ENCODE measurements around the gene TUBB1. TPM values are rescaled to one million over a fixed set of nuclear protein-coding genes. Genes with fewer than 3 reads are reported as not detected.

TUBB1 gene
- total RNA-seq, 3 donors from 2014 or later: not detected

DNA sequence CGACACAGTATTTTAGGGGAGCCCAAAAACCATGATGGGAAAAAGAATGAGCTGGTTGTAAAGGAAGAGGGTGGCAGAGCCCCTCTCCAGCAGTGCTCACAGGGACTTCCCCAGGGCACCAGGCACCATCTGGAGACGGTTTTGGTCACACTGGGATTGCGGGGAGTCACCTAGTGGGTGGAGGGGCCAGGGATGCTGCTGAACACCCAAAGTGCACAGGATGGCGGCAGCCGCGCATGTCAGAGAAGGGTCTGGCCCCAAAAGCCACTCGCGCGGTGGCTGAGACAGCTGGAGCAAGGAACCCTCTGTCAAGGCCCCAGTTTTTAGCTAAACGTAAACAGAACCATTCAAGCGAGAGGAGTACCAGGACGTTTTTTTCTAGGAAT lies 23.0 kb upstream of the TUBB1 start:
- TF ChIP-seq, protein P1, sequence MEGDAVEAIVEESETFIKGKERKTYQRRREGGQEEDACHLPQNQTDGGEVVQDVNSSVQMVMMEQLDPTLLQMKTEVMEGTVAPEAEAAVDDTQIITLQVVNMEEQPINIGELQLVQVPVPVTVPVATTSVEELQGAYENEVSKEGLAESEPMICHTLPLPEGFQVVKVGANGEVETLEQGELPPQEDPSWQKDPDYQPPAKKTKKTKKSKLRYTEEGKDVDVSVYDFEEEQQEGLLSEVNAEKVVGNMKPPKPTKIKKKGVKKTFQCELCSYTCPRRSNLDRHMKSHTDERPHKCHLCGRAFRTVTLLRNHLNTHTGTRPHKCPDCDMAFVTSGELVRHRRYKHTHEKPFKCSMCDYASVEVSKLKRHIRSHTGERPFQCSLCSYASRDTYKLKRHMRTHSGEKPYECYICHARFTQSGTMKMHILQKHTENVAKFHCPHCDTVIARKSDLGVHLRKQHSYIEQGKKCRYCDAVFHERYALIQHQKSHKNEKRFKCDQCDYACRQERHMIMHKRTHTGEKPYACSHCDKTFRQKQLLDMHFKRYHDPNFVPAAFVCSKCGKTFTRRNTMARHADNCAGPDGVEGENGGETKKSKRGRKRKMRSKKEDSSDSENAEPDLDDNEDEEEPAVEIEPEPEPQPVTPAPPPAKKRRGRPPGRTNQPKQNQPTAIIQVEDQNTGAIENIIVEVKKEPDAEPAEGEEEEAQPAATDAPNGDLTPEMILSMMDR (IDR thresholded peaks at IDR 0.05): no peak

GRCh38 chr20:58997141-58997770 lies 22.0 kb upstream of the TUBB1 start:
- no peak overlapping the region for H3K4me3 ChIP-seq
- no peaks in the 10 kb centered on the region for H3K9me3 ChIP-seq
- DNase-seq: no peak
- H3K36me3 ChIP-seq (ENCODE audit: low read depth): peaks cover 10% of the 10 kb centered on the region
- no peaks in the 10 kb centered on the region for H3K4me1 ChIP-seq (ENCODE audit: low read depth)
- intact Hi-C loops (cut with DNase I, micrococcal nuclease): no loop called here
- TF ChIP-seq, protein P1 (IDR thresholded peaks at IDR 0.05): no peak
- ATAC-seq: no peak

More for the DNA sequence above, 23.0 kb upstream of the TUBB1 start:
- Histone ChIP-seq H3K4me1 (ENCODE audit: low read depth) (no peaks in the 10 kb centered on the region), H3K9me3 (no peaks in the 10 kb centered on the region), H3K36me3 (ENCODE audit: low read depth) (peaks cover 10% of the 10 kb centered on the region), H3K4me3 (no peak overlapping the region)
- no peak for ATAC-seq
- intact Hi-C loops (cut with DNase I, micrococcal nuclease): no loop called here
- no peak for DNase-seq

DNA sequence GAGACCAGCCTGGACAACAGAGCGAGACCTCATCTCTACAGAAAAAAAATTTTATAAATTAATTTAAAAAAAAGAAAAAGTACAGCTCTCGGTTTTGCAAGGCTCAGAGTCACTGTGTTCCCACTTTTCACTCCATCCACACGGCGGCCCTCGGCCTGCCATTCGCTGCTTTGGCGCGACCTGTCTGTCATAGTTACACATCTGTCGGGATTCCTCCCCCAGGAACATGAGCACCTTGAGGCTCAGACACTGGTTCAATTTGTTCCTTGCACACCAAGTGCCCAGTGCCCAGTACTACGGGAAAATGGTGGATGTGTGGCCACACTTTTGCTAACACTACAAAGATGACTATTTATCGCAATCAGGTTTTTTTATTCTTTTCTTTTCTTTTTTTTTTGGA lies 20.6 kb upstream of the TUBB1 start:
- no peak for ATAC-seq
- Histone ChIP-seq H3K9me3 (no peaks in the 10 kb centered on the region), H3K36me3 (ENCODE audit: low read depth) (peaks cover 10% of the 10 kb centered on the region), H3K4me3 (no peak overlapping the region), H3K4me1 (ENCODE audit: low read depth) (peaks cover 6% of the 10 kb centered on the region)
- intact Hi-C loops (cut with DNase I, micrococcal nuclease): no loop called here
- TF ChIP-seq, protein P1 (IDR thresholded peaks at IDR 0.05): no peak
- DNase-seq: no peak

DNA sequence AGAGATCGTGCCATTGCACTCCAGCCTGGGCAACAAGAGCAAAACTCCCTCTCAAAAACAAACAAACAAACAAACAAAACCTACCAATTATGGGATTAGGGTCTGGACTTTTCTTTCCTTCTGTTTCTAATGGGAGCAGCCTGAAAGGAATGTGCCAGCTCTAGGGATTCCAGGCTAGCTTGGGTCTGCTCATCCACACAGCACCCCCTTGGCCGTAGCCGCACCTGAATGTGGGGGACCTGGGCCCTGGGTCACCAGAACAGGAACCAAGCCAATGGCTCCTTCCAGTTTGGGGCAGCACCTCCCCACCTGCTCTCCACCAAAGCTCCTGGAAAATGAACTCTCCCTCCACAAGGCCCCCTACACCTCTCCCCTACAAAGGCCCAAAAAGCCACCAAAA lies 18.9 kb upstream of the TUBB1 start:
- no peak for ATAC-seq
- peaks cover 10% of the 10 kb centered on the region for H3K36me3 ChIP-seq (ENCODE audit: low read depth)

DNA sequence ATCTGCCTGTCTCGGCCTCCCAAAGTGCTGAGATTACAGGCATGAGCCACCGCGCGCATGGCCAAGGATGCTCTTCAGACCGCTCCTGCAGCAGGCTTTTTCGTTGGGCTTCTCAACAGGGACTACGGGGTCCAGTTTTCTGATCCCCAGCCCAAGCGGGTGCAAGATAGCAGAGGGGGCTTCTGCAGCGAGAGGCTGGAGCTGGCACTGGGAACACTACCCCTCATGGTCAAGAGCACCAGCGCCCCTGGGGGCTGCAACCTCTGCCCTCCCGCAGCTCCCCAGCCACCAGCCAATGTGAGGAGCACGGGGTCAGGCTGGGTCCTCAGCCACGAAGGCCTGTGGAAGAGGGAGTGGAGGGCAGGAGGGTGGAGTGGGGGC lies 18.2 kb upstream of the TUBB1 start:
- Histone ChIP-seq H3K9me3 (no peaks in the 10 kb centered on the region), H3K36me3 (ENCODE audit: low read depth) (peaks cover 10% of the 10 kb centered on the region), H3K4me3 (no peak overlapping the region), H3K4me1 (ENCODE audit: low read depth) (peaks cover 30% of the 10 kb centered on the region)
- no peak for ATAC-seq
- TF ChIP-seq, protein P1 (IDR thresholded peaks at IDR 0.05): no peak
- intact Hi-C loops (cut with DNase I, micrococcal nuclease): no loop called here
- DNase-seq: no peak

More for the DNA sequence above, 18.9 kb upstream of the TUBB1 start:
- TF ChIP-seq, protein P1 (IDR thresholded peaks at IDR 0.05): no peak
- Histone ChIP-seq H3K9me3 (no peaks in the 10 kb centered on the region), H3K4me3 (no peak overlapping the region), H3K4me1 (ENCODE audit: low read depth) (peaks cover 22% of the 10 kb centered on the region)
- no peak for DNase-seq
- intact Hi-C loops (cut with DNase I, micrococcal nuclease): no loop called here

Data from mucosa of descending colon (tissue), 3 donors.